Hepatocyte (in vitro differentiated cells): ENCODE data around the gene BBS1.

Experiments
- CTCF ChIP-seq: fragments of 200-600 bp; sonication (generic); IDR thresholded peaks from 2 replicates; pipeline ENCODE4 v1.5.1; 2016; ENCODE audit warnings: antibody characterized with exemption, mild to moderate bottlenecking; ENCODE audit not compliant: poor library complexity
- EZH2 ChIP-seq: fragments of 200-600 bp; sonication (generic); IDR thresholded peaks from 2 replicates; pipeline ENCODE4 v1.6.1; 2016; ENCODE audit warnings: antibody characterized with exemption, mild to moderate bottlenecking, borderline replicate concordance

GRCh38 chr11:66475349-66476172, 34.9 kb upstream of the BBS1 start:
- TF ChIP-seq EZH2 (no peak), CTCF (no peak)
